GM18861 (cell line): ENCODE results near the gene SCYL3.
"Not testable (repeated sequence)": the region's sequence is repeated elsewhere in the genome, so short reads cannot be mapped to it uniquely, and the experiment has no call there.

Experiments used
- ATAC-seq: cut with Tn5 transposase; IDR thresholded peaks from one replicate; pipeline ENCODE4 v1.9.1; 2021; ENCODE audit not compliant: unreplicated experiment

Gene SCYL3

GRCh38 chr1:169829671-169830070 is 64.0 kb downstream of the SCYL3 start:
- no peak for ATAC-seq

DNA sequence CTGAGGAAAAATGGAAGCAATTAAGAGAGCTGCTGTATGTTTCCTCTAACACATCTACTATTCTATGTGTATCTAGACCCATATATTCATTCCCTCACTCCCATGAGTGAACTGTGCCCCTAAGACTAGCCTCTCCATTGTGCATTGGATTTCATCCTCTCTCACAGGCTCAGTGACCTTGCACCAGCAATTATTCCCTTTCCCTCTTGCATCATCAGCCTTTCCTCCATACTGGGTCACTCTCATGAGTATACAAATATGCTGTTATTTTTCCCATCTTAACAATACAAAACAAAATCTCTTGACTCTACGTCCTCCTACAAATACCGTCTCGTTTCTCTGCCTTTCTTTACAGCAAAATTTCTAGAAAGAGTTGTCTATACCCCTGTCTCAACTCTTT is 69.5 kb downstream of the SCYL3 start:
- no peak for ATAC-seq

GRCh38 chr1:169821500-169821899 is 72.2 kb downstream of the SCYL3 start:
- ATAC-seq, result no peak

DNA sequence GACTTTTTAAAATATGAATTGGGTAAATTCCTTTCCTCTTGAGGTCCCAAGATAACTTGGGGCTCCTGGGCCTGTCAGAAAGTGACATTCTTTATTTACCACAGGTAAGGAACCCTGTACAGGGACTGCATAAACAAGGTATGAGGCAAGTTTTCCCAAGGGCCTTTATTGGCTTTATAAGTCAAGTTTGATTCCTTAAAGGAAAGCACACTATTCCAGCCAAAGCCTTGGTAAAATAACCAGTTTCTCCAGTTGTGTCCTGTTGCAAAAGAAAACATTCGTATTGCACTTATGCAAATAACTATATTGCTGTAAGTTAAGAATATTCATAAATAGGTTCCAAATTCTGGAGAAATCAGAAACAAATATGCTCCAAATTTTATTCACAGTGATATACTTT is 77.1 kb downstream of the SCYL3 start:
- no peak for ATAC-seq

DNA sequence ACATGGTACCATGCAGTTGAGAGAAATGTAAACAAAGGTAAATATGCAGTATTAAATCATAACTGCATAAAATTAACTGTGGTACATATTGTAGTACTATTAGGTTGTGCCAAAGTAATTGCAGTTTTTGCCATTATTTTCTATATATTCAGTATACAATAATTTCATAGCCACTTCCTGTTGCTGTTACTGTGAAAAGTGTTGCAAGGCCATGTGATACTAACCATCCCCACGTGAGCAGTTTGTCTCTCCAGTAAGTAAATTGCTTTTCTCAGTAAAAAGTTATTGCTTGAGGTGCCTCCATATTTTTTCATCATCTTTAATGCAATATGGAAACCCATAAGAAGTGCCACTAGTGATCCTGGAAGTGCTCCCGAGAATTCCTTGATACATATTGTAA is 79.4 kb downstream of the SCYL3 start:
- ATAC-seq, result no peak

DNA sequence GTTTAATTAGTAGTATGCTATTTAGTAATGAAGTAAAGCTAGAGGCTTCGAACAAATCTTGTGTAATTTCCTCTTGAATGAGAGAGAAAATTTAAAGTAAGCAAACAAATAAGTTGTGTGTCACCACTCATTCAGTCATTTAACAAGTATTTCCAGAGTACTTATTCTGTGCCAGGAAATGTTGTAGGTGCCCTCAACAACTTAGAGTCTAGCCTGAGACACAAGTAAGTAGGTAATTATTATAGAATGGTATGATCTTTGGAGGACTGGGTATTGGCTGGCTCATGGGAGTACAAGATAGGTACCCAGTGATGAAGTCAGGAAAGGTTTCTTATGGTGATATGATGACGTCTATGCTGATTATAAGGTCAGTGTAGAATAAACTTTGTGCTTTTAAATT is 81.6 kb downstream of the SCYL3 start:
- no peak for ATAC-seq

GRCh38 chr1:169811418-169812035 is 82.2 kb downstream of the SCYL3 start:
- not testable (repeated sequence) for ATAC-seq

- ATAC-seq, result no peak
These were observed 84.2 kb downstream of the SCYL3 start for GRCh38 chr1:169809370-169810095.

DNA sequence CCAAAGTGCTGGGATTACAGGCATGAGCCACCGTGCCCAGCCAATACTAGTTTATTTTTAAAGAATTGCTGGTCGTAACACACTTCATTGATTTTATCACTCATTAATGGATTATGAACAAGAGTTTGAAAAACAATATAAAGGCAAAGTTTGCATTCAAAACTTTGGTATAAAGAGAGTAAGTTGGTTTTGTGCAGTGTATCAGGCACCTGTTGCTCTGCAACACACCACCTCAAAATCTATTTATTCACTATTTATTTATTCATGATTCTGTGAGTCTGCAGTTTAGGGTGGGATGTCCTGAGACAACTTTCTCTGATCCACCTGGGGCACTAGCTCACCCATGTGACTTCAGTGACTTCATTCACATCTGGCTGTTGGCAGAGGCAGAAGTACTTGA is 88.8 kb downstream of the SCYL3 start:
- no peak for ATAC-seq

DNA sequence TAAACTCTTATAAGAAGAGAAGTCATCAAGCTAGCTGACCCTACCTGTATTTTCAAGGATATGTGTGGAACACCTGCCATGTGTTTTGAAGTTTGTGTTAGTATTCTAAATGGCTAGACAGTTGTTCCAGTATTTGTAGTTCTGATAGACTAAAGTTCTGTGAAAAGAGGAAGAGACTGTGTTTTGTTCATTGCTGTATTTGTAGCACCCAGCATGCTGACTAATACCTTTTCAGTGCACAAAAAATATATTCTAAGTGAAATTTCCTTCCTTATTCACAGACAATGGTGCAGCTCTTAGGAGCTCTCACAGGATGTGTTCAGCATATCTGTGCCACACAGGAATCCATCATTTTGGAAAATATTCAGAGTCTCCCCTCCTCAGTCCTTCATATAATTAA is 90.8 kb downstream of the SCYL3 start:
- ATAC-seq, result no peak
